HepG2 (cell line): ENCODE results near the gene C3orf22. TPM values are rescaled to one million over a fixed set of nuclear protein-coding genes. Genes with fewer than 3 reads are reported as not detected.
A peak's percentile ranks its signal among the peaks of the same experiment; 100 is the strongest.

Source experiments
- BRD4 ChIP-seq: sonication (generic); formaldehyde crosslinking; IDR thresholded peaks from 2 replicates; pipeline ENCODE4 v1.4.0; 2020; ENCODE audit warnings: missing genetic modification reagents
- DMAP1 ChIP-seq: IDR thresholded peaks from 2 replicates; pipeline ENCODE4 v1.6.1; 2016
- DR1 ChIP-seq: sonication (generic); formaldehyde crosslinking; IDR thresholded peaks from 2 replicates; pipeline ENCODE4 v1.8.0; 2021; ENCODE audit warnings: mild to moderate bottlenecking, missing genetic modification reagents, inconsistent platforms
- FIP1L1 ChIP-seq: fragments of 200-400 bp; formaldehyde crosslinking; IDR thresholded peaks from 2 replicates; pipeline ENCODE4 v1.6.1; 2018; ENCODE audit warnings: low read depth, mild to moderate bottlenecking, low read length, moderate library complexity, borderline replicate concordance; ENCODE audit not compliant: insufficient read depth
- GZF1 ChIP-seq: sonication (generic); formaldehyde crosslinking; IDR thresholded peaks from 2 replicates; pipeline ENCODE4 v1.5.1; 2020; ENCODE audit warnings: mild to moderate bottlenecking, missing genetic modification reagents
- HOXA3 ChIP-seq: sonication (generic); formaldehyde crosslinking; IDR thresholded peaks from 2 replicates; pipeline ENCODE4 v1.5.0; 2020; ENCODE audit warnings: missing genetic modification reagents
- MAFG ChIP-seq: sonication (generic); formaldehyde crosslinking; IDR thresholded peaks from 2 replicates; pipeline ENCODE4 v1.5.1; 2020; ENCODE audit warnings: mild to moderate bottlenecking, missing genetic modification reagents
- MED13 ChIP-seq: sonication (generic); formaldehyde crosslinking; IDR thresholded peaks from 2 replicates; pipeline ENCODE4 v1.5.0; 2020; ENCODE audit warnings: missing genetic modification reagents
- MEIS1 ChIP-seq: sonication (generic); formaldehyde crosslinking; IDR thresholded peaks from 2 replicates; pipeline ENCODE4 v1.9.0; 2021; ENCODE audit warnings: mild to moderate bottlenecking, missing genetic modification reagents, moderate library complexity, borderline replicate concordance
- MIER2 ChIP-seq: IDR thresholded peaks from 2 replicates; pipeline ENCODE4 v1.6.1; 2016; ENCODE audit warnings: missing biosample characterization, missing genetic modification reagents
- PITX1 ChIP-seq: sonication (generic); formaldehyde crosslinking; IDR thresholded peaks from 2 replicates; pipeline ENCODE4 v1.5.1; 2020; ENCODE audit warnings: mild to moderate bottlenecking, missing genetic modification reagents
- RCOR2 ChIP-seq: IDR thresholded peaks from 2 replicates; pipeline ENCODE4 v1.6.1; 2016; ENCODE audit warnings: missing biosample characterization, missing genetic modification reagents
- RFX1 ChIP-seq: fragments of 450-650 bp; IDR thresholded peaks from 2 replicates; pipeline ENCODE4 v1.6.1; 2017
- SIN3B ChIP-seq: fragments of 150-350 bp; IDR thresholded peaks from 2 replicates; pipeline ENCODE4 v1.6.1; 2014; ENCODE audit warnings: low read length
- SP140L ChIP-seq: sonication (generic); formaldehyde crosslinking; IDR thresholded peaks from 2 replicates; pipeline ENCODE4 v1.4.0; 2020; ENCODE audit warnings: missing genetic modification reagents, borderline replicate concordance
- SPEN ChIP-seq: sonication (generic); formaldehyde crosslinking; IDR thresholded peaks from 2 replicates; pipeline ENCODE4 v1.5.1; 2020; ENCODE audit warnings: low read depth, mild to moderate bottlenecking, missing genetic modification reagents
- SSRP1 ChIP-seq: IDR thresholded peaks from 2 replicates; pipeline ENCODE4 v1.6.1; 2016; ENCODE audit warnings: control low read depth
- ZKSCAN8 ChIP-seq: IDR thresholded peaks from 2 replicates; pipeline ENCODE4 v1.6.1; 2016; ENCODE audit warnings: borderline replicate concordance, missing genetic modification reagents, missing compliant biosample characterization
- ZNF136 ChIP-seq: sonication (generic); formaldehyde crosslinking; IDR thresholded peaks from 2 replicates; pipeline ENCODE4 v1.8.1; 2022; ENCODE audit warnings: low read depth, mild to moderate bottlenecking, moderate library complexity, missing genetic modification reagents
- ZNF138 ChIP-seq: sonication (generic); formaldehyde crosslinking; IDR thresholded peaks from 2 replicates; pipeline ENCODE4 v1.5.0; 2020; ENCODE audit warnings: mild to moderate bottlenecking, low read depth, missing genetic modification reagents
- ZNF33A ChIP-seq: sonication (generic); formaldehyde crosslinking; IDR thresholded peaks from 2 replicates; pipeline ENCODE4 v1.5.1; 2020; ENCODE audit warnings: missing genetic modification reagents, mild to moderate bottlenecking, moderate library complexity, borderline replicate concordance
- ZNF383 ChIP-seq: sonication (generic); formaldehyde crosslinking; IDR thresholded peaks from 2 replicates; pipeline ENCODE4 v1.4.0; 2020; ENCODE audit warnings: missing genetic modification reagents, mild to moderate bottlenecking, borderline replicate concordance
- ZNF430 ChIP-seq: sonication (generic); formaldehyde crosslinking; IDR thresholded peaks from 2 replicates; pipeline ENCODE4 v1.9.0; 2021; ENCODE audit warnings: mild to moderate bottlenecking, missing genetic modification reagents
- ZNF496 ChIP-seq: sonication (generic); formaldehyde crosslinking; IDR thresholded peaks from 2 replicates; pipeline ENCODE4 v1.8.1; 2023; ENCODE audit warnings: mild to moderate bottlenecking, moderate library complexity, missing genetic modification reagents; ENCODE audit not compliant: insufficient replicate concordance
- ZNF530 ChIP-seq: sonication (generic); formaldehyde crosslinking; IDR thresholded peaks from 2 replicates; pipeline ENCODE4 v1.5.0; 2020; ENCODE audit warnings: low read depth, mild to moderate bottlenecking, missing genetic modification reagents
- ZNF589 ChIP-seq: sonication (generic); formaldehyde crosslinking; conservative IDR thresholded peaks from 2 replicates; pipeline ENCODE4 v1.8.0; 2022; ENCODE audit warnings: mild to moderate bottlenecking, moderate library complexity, missing genetic modification reagents
- ZNF619 ChIP-seq: sonication (generic); formaldehyde crosslinking; IDR thresholded peaks from 2 replicates; pipeline ENCODE4 v1.4.0; 2020; ENCODE audit warnings: mild to moderate bottlenecking, missing genetic modification reagents
- ZNF670 ChIP-seq: sonication (generic); formaldehyde crosslinking; IDR thresholded peaks from 2 replicates; pipeline ENCODE4 v1.8.0; 2022; ENCODE audit warnings: mild to moderate bottlenecking, missing genetic modification reagents, borderline replicate concordance
- polyA plus RNA-seq, 8 experiments: library from polyadenylated mRNA; depleted of rRNA in 3 of 8; stranded (reverse) in 7 of 8; unstranded in 1 of 8; fragments of >200 nt; fragmentation: Illumina TruSeq in 4 of 8; extraction: Trizol in 4 of 8; gene quantifications; 2 replicates each; pipeline versions ENCODE4 v1.2.1 to v1.2.3, GENCODE V29; 2011 to 2016; ENCODE audit warnings: low read depth in 4 of 8, missing spikeins in 1 of 8, mixed read lengths in 1 of 8; ENCODE audit not compliant: insufficient read depth in 1 of 8
- total RNA-seq, 5 experiments: library from RNA; depleted of rRNA; stranded (reverse); fragments of >200 nt; fragmentation: Illumina TruSeq; extraction: Trizol; gene quantifications; 2 replicates each; pipeline ENCODE4 v1.2.3, GENCODE V29; 2016; ENCODE audit warnings: low read depth in 1 of 5
- TF ChIP-seq, protein P1 (sequence below): sonication (generic); formaldehyde crosslinking; IDR thresholded peaks from 2 replicates; pipeline ENCODE4 v1.4.0; 2020; ENCODE audit warnings: missing genetic modification reagents
- TF ChIP-seq, protein P2 (sequence below), 2 experiments: sonication (generic) in 1 of 2; formaldehyde crosslinking in 1 of 2; IDR thresholded peaks; 2 replicates each; pipeline versions ENCODE4 v1.4.0 to v1.6.1; 2018 to 2020; ENCODE audit warnings: missing genetic modification reagents in 2 of 2, borderline replicate concordance in 1 of 2, low read depth in 1 of 2, mild to moderate bottlenecking in 1 of 2, missing biosample characterization in 1 of 2

The C3orf22 gene
- total and polyA plus RNA-seq, 2 of the 13 experiments (the other 11 are each of a cell fraction or from before 2014, with no cell fraction given): not detected

DNA sequence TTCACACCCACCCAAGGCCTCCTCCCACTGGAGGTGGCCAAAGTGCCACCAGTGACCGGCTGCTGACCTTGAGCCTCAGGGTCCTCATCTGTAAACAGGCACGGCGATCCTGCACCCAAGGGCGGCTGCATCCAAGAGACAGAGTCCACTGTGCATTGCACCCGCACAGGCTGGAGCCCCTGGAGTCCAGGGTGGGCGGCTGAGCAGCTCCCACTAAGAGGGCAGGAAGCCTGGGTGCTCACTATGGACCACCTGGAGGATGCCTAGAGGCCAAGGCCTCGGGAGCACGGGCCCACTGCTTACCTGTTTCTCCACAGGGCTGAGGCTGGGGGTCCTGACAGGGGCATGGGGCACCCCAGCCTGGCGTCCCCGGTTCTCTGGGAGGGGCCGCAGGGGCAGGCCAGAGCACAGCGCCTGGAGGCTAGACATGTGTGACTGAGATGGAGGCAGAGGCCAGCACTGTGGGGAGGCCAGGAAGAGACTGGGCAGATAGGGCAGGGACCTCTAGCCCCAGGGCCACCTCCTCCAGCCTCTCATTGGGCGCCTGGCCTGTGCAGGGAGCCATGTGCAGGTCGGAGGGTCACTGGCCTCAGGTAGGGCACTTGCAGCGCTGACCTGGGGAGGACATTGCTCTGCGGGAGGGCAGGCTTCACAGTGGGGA lies 41.3 kb downstream of the C3orf22 start, which contains the start of gene UROC1 (continued):
- TF ChIP-seq ZNF670 (CRISPR knock-in tag) (peak; percentile 71; the same call in 1 of the 2 replicates), ZNF589 (CRISPR knock-in tag) (no peak), DMAP1 (CRISPR knock-in tag) (no peak; the same call in 1 of the 2 replicates), ZNF430 (CRISPR knock-in tag) (no peak), ZNF33A (no peak), SIN3B (no peak), ZNF138 (CRISPR knock-in tag) (no peak), RCOR2 (CRISPR knock-in tag) (no peak; the same call in 1 of the 2 replicates), FIP1L1 (no peak), GZF1 (CRISPR knock-in tag) (no peak), RFX1 (no peak), ZNF496 (no peak), ZNF136 (CRISPR knock-in tag) (no peak), DR1 (CRISPR knock-in tag) (no peak), ZNF619 (CRISPR knock-in tag) (no peak), BRD4 (CRISPR knock-in tag) (no peak), HOXA3 (CRISPR knock-in tag) (peak; percentile 64; the same call in 1 of the 2 replicates), MEIS1 (CRISPR knock-in tag) (no peak), MED13 (CRISPR knock-in tag) (no peak), MIER2 (no peak), SPEN (no peak), ZKSCAN8 (CRISPR knock-in tag) (no peak), SSRP1 (CRISPR knock-in tag) (no peak), SP140L (no peak), PITX1 (CRISPR knock-in tag) (peak; percentile 30; the same call in 1 of the 2 replicates), MAFG (CRISPR knock-in tag) (no peak), ZNF530 (CRISPR knock-in tag) (no peak), ZNF383 (CRISPR knock-in tag) (peak; percentile 83; the same call in 1 of the 2 replicates)
- TF ChIP-seq, protein P1, sequence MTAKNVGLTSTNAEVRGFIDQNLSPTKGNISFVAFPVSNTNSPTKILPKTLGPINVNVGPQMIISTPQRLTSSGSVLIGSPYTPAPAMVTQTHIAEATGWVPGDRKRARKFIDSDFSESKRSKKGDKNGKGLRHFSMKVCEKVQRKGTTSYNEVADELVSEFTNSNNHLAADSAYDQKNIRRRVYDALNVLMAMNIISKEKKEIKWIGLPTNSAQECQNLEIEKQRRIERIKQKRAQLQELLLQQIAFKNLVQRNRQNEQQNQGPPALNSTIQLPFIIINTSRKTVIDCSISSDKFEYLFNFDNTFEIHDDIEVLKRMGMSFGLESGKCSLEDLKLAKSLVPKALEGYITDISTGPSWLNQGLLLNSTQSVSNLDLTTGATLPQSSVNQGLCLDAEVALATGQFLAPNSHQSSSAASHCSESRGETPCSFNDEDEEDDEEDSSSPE (CRISPR knock-in tag): no peak
- TF ChIP-seq, protein P2, sequence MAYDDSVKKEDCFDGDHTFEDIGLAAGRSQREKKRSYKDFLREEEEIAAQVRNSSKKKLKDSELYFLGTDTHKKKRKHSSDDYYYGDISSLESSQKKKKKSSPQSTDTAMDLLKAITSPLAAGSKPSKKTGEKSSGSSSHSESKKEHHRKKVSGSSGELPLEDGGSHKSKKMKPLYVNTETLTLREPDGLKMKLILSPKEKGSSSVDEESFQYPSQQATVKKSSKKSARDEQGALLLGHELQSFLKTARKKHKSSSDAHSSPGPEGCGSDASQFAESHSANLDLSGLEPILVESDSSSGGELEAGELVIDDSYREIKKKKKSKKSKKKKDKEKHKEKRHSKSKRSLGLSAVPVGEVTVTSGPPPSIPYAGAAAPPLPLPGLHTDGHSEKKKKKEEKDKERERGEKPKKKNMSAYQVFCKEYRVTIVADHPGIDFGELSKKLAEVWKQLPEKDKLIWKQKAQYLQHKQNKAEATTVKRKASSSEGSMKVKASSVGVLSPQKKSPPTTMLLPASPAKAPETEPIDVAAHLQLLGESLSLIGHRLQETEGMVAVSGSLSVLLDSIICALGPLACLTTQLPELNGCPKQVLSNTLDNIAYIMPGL (CRISPR knock-in tag; IDR thresholded peaks at IDR 0.05; ENCODE audit: borderline replicate concordance in 1 of 2, low read depth in 1 of 2): no peak
